A172 (cell line): ENCODE data around the gene BTBD9. TPM values are rescaled to one million over a fixed set of nuclear protein-coding genes. Genes with fewer than 3 reads are reported as not detected.

Experiments
- DNase-seq: peaks from one replicate; pipeline ENCODE4 v3.0.0-alpha.2; 2015; ENCODE audit warnings: low spot score
- total RNA-seq: library from RNA; depleted of rRNA; stranded (reverse); fragments of >200 nt; shearing (Covaris generic); gene quantifications from 2 replicates; pipeline ENCODE4 v1.2.3, GENCODE V29; 2014

The BTBD9 gene
- total RNA-seq, 1 experiment from 2014 or later: 6.9 TPM

DNA sequence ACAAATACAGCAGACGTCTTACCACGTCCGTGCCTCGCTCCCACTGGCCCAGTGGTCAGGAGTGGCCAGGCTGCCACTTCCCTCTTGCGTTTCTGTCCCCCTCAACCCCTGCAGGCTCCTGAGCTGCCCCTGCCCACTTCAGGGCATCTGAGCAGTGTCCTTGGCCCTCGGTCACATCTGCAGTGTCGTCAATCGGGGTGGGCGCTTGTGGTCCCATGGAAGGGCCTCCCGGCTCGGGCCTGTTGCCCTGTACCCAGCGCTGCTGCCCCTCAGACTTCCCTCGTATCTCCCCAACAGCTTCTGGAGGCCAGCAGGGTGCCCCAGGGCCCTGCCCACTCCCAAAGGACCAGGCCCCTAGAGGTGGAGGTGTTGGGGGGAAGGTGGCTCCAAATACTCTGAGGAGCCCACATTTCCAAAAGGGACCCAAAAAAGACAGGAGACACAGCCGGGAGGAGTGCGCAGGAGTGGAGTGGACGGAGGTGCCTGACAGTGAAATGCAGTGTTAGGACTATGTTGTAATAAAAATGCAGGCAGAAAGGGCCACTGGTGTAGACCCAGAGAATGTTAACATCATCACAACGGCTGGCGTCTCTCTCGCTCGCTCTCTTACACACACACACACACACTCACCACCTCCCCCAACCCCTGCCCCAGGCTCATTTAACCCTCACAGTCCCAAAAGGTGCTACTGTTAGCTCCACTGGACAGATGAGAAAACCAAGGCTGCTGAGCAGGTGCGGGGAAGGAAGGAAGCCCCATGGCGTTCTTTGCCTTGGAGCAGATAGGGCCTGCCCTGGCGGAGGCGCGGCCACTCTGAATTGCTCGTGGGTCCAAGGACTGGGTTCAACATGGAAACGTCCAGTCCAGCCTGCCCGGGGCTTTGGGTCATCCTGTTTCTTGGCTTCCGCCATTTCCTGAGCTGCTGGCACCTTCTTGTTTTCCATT, 476.3 kb downstream of the BTBD9 start:
- no peak for DNase-seq

- no peak for DNase-seq
Observed at GRCh38 chr6:38162493-38163185, 477.1 kb downstream of the BTBD9 start.

- DNase-seq: no peak
Observed at GRCh38 chr6:38161754-38162492, 477.8 kb downstream of the BTBD9 start.

DNA sequence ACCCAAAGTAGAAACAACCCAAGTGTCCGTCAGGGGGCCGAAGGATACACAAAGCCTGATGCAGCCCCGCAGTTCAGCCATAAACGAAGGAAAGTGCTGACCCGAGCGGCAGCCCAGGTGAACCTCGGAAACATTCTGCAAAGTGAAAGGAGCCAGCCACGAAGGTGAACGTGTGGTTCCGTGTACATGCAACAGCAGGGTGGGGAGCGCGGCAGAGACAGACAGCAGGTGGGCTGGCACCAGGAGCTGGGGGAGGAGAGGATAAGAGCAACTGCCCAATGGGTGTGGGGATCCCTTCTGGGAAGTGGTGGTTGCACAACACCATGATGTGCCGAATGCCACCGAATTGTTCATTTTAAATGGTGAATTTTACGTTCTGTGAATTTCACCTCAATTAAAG, 478.4 kb downstream of the BTBD9 start:
- DNase-seq: no peak

DNA sequence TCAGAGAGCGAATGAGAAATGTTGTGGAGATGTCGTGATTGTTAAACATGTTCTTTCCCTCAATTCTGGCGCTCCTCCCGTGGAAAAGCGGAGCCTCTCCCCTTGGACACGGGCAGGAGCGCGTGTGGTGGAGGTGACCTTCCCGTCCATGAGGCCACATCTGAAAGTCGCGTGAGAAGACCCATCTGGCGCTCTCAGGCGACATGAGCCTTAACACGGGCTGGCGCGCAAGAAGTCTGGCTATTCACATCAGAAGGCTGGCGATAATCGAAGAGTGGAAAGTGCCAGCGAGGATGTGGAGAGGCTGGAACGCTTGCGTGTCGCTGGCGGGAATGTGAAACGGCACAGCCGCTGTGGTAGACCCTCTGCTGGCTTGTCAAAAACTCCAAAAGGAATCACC, 478.9 kb downstream of the BTBD9 start:
- no peak for DNase-seq

DNA sequence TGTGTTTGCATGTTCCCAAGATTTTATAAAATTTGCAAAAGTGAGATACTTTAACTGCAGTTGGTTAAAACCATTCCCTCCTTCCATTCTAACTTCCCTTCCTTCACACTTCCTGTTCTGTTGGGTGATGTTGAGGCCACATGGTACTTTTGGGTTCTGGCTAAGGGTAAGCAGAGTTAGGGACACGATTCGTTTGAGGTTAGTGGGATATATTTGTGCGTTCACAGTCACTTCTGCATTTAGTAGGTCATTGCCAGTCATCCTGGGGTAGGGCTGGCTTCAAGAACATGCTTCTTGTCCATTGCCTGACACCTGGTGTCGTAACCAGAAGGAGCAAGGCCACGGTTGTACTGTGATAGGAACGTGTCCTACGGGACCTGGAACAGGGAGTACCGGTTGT, 480.1 kb downstream of the BTBD9 start:
- DNase-seq: no peak

DNA sequence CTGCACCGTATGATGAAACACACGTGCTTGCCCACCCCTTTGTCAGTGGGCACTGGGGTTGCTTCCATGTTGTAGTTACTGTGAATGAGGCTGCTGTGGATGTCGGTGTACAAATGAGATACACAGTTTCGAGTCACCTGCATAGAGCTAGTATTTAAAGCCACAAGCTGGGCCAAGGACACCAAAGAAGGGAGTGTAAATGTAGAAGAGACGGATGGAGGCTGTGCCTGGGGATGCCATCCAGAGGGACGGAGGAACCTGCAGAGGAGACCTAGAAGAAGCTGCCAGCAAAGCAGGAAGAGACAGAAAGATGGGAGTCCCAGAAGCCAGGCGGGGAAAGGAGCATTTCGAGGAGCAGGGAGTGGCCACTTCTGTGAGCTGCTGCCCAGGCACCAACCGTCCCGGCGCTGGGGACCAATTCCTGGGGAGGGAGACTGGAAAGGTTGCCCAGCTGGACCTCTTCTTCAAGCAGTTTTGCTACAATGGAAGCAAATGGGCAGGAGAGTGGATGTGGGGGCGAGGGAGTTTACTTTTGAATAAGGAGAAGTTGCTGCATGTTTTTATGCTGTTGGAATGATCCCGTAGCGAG, 480.9 kb downstream of the BTBD9 start:
- no peak for DNase-seq

- DNase-seq: no peak
Observed at GRCh38 chr6:38157905-38158304, 481.8 kb downstream of the BTBD9 start.

DNA sequence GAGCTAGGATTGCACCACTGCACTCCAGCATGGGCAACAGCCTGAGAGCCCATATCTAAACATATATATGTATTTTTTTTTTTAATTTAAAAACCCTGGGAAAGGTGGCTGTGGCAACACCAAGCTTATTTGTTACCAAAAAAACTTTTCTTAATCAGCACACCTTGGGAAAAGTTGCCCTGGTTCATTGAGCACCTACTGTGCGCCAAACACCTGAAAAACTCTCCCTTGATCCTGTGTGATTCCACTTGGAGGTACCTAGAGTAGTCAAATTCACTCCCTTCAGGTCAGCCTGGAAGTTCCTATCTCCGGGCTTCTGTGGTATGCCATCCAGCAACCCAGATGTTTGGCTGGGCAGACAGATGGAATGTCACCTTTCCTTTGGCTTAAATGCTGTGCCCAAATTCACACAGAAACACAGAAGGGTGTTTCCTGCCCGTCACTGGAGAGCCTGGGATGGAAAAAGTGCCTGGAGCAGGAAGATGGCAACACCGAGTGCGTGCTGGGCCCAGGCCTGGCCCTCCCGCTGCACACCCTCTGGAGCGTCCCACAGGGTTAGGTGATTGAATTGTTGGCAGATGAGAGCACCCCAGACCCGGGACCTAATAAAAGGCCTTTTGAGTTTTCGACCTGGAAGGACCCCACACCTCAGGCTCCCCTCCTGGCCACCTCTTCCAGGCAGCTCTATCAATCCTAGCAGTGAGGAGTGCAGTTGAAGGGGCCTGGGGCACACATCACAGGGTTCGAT, 482.7 kb downstream of the BTBD9 start:
- no peak for DNase-seq

DNA sequence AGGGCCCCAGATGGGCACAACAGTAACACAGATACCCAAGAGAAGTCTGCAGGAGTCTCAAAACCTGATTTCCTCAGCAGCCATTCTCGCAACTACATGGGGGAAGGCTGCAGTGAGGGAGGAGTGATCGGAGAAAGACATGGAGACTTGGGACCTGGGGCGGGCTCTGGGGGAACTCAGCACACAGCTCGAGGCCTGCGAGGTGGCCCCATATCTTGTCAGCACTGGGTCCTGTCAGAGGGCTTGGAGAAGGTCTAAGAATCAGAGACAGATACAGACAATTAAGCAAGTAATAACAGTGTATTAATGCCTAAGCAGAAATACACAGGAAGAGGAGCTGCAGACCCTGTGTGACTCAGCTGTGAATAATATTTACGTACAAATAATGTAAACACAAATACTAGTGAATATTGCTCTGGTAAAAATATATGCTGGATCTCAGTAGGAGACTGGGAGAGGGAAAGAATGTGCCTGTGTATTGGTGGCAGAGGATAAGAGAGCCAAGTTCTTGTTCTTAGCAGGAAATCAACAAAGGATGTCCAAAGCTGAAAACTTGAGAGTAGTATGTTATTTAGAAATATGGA, 484.0 kb downstream of the BTBD9 start:
- no peak for DNase-seq

DNA sequence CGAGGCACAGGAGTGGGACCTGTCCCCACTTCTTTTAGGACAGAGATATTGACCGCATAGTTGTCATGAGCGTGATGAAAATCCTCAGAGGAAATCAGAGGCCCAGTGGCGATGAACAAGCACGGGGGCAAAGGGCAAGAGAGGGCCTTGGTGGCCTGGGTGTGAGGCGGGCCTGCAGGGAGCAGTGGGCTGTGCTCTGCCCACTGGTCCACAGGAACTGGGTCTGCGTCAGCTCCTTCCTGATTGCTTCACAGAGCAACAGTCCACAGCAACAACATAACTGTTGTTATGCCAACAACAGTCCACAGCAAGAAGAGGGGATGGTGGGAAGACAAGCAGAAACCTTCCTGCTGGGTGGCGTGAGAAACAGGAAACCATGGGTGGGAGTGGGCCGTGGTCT, 484.6 kb downstream of the BTBD9 start:
- no peak for DNase-seq

- no peak for DNase-seq
Observed at GRCh38 chr6:38154731-38155130, 485.0 kb downstream of the BTBD9 start.

DNA sequence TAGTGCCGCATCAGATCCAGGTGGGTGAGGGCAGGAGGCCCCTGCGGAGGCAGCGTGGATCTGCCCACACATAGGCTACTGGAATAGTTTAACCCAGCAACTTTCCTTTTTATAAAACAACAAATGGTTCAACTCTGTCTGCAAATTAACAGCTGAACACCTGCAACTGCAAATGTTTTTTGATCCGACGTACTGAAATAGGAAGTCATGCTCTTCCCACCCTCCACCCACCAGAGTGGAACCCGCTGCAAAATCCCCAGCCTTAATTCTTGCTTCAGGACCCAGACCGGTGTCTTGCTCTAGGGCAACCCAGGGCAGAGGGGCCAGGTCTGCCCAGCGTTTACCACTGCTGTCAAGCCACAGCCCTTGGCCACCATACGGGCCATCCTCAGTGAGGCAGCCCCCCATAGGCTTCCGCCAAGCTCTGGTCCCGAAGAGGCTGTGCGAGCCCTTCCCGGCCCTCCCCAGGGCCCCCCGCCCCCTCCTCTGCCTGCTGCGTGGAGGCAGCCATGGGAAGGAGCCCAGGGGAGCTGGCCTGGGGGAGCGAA, 485.9 kb downstream of the BTBD9 start:
- no peak for DNase-seq

GRCh38 chr6:38153076-38153797, 486.5 kb downstream of the BTBD9 start:
- no peak for DNase-seq

DNA sequence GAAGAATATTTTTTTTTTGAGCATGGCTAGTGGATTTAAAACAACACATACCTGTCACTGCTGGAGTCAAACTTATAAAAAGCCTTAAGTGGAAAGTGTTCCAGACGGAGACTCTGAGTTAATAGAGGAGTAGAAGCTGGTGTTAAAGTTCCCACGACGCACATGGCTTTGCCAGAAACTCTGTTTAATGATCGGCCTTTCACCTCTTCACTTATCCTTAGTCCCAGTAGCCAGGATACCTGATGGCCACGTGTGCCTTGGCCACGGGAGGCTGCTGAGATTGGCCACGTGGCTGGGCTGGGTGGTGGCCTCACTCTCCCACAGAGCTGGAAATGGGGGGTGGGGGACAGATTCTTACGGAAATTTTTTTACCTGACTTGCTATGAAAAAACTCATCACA, 487.1 kb downstream of the BTBD9 start:
- no peak for DNase-seq

- DNase-seq: no peak
Observed at GRCh38 chr6:38151580-38152500, 487.9 kb downstream of the BTBD9 start.

DNA sequence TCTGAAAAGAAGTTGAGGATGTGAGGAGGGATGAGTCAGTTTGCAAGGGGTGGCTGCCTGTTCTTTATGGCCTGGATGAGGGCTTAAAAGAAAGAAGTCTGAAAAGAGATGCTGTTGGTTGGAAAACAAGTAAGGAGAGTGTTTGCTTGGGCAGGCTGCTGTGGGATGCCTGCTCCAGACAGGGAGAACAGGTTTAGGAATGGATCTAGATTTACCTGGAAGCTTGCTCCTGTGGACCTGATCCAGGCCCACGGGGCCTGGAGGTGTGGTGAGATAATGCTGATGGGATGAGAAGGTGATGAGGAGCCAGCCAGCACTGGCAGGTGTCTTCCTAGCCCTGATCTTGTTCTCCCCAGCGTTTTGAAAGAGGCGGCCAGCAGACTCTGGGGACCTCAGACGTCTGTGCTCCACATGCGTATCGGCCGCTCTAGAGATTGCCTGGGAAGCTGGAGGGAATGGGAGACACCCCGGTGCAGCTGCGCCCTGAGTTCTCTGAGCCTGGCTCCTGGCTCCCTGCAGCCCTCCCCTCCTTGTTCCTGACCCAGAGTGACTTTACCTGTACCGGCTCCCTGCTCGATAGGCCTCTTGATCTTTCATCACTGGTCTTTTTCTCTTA, 488.9 kb downstream of the BTBD9 start:
- DNase-seq: no peak

DNA sequence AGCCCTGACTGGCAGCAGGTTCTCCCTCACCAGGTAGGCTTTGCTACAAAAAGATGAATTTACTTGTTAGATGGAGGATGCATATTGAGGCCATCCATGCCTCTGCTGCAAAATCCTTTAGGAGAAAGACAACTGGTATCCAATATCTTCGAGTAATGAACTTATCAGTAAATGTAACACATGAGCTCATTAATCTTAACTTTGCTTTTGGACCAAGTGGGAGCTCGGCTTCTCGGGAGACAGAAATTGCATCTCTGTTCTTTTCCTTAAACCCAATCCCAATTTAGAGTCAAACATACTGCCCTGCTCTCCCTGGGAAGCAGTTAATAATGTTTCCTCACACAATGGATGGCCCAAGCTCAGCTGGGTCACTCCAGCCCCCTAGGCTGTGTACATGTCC, 489.7 kb downstream of the BTBD9 start:
- DNase-seq: no peak
